GM06990 (cell line): Measurements from ENCODE around the gene PLA2G3.

Experiments used
- DNase-seq: peaks from one replicate; pipeline ENCODE4 v3.0.0-alpha.2; 2011; ENCODE audit not compliant: insufficient read length; ENCODE audit errors: extremely low read depth
- H3K27me3 ChIP-seq: replicated peaks from 2 replicates; pipeline ENCODE4 v1.6.0; 2011; ENCODE audit warnings: low read length; ENCODE audit not compliant: control insufficient read depth, insufficient read depth
- H3K36me3 ChIP-seq: 2 replicates; pipeline ENCODE4 v1.5.1; 2011; ENCODE audit warnings: low read length; ENCODE audit not compliant: control insufficient read depth, insufficient read depth
- H3K4me3 ChIP-seq: replicated peaks from 2 replicates; pipeline ENCODE4 v1.5.1; 2011; ENCODE audit warnings: low read depth, mild to moderate bottlenecking, control low read depth, low read length
- TF ChIP-seq, protein P1 (sequence below): IDR thresholded peaks from 2 replicates; pipeline ENCODE4 v1.5.1; 2011; ENCODE audit warnings: low read length, control low read depth, mild to moderate bottlenecking, inconsistent platforms; ENCODE audit not compliant: insufficient read depth, poor library complexity, severe bottlenecking

Gene PLA2G3

DNA sequence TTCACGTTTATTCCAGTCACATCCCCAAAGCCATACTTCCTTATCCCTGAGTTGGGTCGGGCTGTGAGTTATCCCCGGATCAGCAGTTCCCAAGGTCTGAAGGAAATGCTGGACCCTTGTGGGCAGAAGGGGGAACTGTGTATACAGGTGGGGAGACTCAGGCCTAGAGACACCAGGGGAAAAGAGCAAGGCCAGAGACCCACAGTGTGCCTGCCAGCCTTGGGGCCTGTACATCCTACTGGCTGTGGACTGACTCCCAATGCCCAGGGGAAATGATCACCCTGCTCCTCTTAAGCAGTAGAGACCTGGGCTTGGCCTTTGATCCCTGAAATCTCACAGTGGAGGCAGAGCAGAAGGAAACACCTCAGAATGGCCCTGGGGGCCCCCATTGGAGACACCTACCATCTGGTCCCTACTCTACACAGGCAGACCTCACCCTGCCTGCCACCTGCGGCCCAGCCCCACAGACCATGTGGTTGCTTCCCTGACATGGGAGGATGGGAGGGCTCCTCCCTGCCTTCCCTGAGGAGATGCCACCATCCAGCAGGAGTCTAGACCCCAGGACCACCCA, 34.2 kb downstream of the PLA2G3 start:
- H3K4me3 ChIP-seq: no peak overlapping the region
- H3K36me3 ChIP-seq: no peaks in the 10 kb centered on the region
- DNase-seq: no peak
- H3K27me3 ChIP-seq: no peaks in the 10 kb centered on the region
- TF ChIP-seq, protein P1, sequence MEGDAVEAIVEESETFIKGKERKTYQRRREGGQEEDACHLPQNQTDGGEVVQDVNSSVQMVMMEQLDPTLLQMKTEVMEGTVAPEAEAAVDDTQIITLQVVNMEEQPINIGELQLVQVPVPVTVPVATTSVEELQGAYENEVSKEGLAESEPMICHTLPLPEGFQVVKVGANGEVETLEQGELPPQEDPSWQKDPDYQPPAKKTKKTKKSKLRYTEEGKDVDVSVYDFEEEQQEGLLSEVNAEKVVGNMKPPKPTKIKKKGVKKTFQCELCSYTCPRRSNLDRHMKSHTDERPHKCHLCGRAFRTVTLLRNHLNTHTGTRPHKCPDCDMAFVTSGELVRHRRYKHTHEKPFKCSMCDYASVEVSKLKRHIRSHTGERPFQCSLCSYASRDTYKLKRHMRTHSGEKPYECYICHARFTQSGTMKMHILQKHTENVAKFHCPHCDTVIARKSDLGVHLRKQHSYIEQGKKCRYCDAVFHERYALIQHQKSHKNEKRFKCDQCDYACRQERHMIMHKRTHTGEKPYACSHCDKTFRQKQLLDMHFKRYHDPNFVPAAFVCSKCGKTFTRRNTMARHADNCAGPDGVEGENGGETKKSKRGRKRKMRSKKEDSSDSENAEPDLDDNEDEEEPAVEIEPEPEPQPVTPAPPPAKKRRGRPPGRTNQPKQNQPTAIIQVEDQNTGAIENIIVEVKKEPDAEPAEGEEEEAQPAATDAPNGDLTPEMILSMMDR: no peak

GRCh38 chr22:31105282-31105929, 34.9 kb downstream of the PLA2G3 start:
- Histone ChIP-seq H3K36me3 (no peaks in the 10 kb centered on the region), H3K27me3 (no peaks in the 10 kb centered on the region), H3K4me3 (no peak overlapping the region)
- TF ChIP-seq, protein P1: no peak
- no peak for DNase-seq

DNA sequence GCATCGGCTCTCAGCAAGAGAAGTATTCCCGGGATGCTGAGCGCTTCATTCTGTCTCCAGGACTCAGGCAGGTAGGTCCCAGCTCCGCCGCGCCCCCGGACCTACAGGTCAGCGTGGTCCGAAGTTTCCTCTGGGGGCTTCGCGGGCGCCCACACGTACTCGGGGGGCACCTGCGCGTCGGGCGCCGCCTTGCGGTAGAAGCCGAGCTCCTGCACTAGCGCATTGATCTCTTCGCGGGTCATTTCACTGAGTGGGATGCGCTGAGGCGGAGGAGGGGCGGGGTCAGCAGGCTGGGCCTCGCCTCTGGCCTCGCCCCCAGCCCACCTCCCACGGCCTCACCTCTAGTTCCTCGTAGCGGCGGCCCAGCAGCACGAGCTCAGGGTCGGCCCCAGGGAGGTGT, 35.4 kb downstream of the PLA2G3 start:
- H3K36me3 ChIP-seq: no peaks in the 10 kb centered on the region
- no peaks in the 10 kb centered on the region for H3K27me3 ChIP-seq
- TF ChIP-seq, protein P1: peak; percentile 9
- DNase-seq: no peak
- H3K4me3 ChIP-seq: no peak overlapping the region

DNA sequence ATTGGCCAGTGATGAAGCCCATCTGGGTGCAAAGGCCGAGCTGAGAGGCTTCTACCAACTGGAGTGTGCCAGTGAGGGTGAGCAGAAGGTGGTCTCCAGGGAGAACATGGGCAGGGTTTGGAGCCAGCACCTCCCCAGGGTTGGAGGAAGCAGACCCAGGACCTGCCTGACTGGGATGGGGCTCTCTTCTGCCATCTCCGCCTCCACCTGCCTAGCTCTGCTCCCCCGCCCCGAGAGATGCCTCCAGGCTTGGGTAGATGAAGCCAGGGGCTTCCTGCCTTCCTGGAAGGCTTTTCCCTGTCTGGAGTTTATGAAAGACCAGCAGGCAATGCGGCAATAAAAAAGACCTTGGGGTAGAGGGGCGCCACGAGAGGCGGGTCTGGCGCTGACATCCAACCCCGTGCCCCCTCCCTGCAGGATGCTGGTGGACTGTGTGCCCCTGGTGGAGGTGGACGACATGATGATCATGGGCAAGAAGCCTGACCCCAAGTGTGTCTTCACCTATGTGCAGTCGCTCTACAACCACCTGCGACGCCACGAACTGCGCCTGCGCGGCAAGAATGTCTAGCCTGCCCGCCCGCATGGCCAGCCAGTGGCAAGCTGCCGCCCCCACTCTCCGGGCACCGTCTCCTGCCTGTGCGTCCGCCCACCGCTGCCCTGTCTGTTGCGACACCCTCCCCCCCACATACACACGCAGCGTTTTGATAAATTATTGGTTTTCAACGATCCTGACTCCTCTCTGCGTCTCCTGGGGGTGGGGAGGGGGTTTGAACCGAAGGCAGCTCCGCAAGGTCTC, 36.2 kb downstream of the PLA2G3 start:
- H3K36me3 ChIP-seq: no peaks in the 10 kb centered on the region
- no peak overlapping the region for H3K4me3 ChIP-seq
- TF ChIP-seq, protein P1: no peak
- no peak for DNase-seq
- no peaks in the 10 kb centered on the region for H3K27me3 ChIP-seq

- no peak for DNase-seq
- H3K36me3 ChIP-seq: no peaks in the 10 kb centered on the region
- TF ChIP-seq, protein P1: no peak
Observed at GRCh38 chr22:31103111-31103510, 37.2 kb downstream of the PLA2G3 start.

More at GRCh38 chr22:31103111-31103510, 37.2 kb downstream of the PLA2G3 start:
- no peak overlapping the region for H3K4me3 ChIP-seq
- H3K27me3 ChIP-seq: no peaks in the 10 kb centered on the region
